Suprapubic skin (tissue), 3 donors: ENCODE data around the gene MYO1E.

Source experiments
- CTCF ChIP-seq, 2 donors: fragments of 200-600 bp in 1 of 2; fragments of 450-650 bp in 1 of 2; sonication (generic) in 1 of 2; IDR thresholded peaks; one replicate each; pipeline ENCODE4 v1.5.1; 2016 to 2019; ENCODE audit warnings: antibody characterized with exemption in 2 of 2, mild to moderate bottlenecking in 1 of 2, moderate library complexity in 1 of 2
- POLR2AphosphoS5 ChIP-seq, 3 donors: sonication (generic); formaldehyde crosslinking; IDR thresholded peaks; one replicate each; pipeline ENCODE4 v1.6.1; 2017; ENCODE audit warnings: antibody characterized with exemption in 3 of 3

- TF ChIP-seq POLR2AphosphoS5 (IDR thresholded peaks at IDR 0.05) (no peak), CTCF (IDR thresholded peaks at IDR 0.05) (no peak)
Observed at GRCh38 chr15:59268852-59269407, 103.7 kb downstream of the MYO1E start.
